HG03442 (cell line): Measurements from ENCODE around the gene SEMA4D.
A peak's percentile ranks its signal among the peaks of the same experiment; 100 is the strongest.

Experiments used
- ATAC-seq: cut with Tn5 transposase; IDR thresholded peaks from one replicate; pipeline ENCODE4 v1.9.1; 2021; ENCODE audit warnings: mild to moderate bottlenecking, moderate library complexity; ENCODE audit not compliant: unreplicated experiment

Gene SEMA4D, protein sequence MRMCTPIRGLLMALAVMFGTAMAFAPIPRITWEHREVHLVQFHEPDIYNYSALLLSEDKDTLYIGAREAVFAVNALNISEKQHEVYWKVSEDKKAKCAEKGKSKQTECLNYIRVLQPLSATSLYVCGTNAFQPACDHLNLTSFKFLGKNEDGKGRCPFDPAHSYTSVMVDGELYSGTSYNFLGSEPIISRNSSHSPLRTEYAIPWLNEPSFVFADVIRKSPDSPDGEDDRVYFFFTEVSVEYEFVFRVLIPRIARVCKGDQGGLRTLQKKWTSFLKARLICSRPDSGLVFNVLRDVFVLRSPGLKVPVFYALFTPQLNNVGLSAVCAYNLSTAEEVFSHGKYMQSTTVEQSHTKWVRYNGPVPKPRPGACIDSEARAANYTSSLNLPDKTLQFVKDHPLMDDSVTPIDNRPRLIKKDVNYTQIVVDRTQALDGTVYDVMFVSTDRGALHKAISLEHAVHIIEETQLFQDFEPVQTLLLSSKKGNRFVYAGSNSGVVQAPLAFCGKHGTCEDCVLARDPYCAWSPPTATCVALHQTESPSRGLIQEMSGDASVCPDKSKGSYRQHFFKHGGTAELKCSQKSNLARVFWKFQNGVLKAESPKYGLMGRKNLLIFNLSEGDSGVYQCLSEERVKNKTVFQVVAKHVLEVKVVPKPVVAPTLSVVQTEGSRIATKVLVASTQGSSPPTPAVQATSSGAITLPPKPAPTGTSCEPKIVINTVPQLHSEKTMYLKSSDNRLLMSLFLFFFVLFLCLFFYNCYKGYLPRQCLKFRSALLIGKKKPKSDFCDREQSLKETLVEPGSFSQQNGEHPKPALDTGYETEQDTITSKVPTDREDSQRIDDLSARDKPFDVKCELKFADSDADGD

DNA sequence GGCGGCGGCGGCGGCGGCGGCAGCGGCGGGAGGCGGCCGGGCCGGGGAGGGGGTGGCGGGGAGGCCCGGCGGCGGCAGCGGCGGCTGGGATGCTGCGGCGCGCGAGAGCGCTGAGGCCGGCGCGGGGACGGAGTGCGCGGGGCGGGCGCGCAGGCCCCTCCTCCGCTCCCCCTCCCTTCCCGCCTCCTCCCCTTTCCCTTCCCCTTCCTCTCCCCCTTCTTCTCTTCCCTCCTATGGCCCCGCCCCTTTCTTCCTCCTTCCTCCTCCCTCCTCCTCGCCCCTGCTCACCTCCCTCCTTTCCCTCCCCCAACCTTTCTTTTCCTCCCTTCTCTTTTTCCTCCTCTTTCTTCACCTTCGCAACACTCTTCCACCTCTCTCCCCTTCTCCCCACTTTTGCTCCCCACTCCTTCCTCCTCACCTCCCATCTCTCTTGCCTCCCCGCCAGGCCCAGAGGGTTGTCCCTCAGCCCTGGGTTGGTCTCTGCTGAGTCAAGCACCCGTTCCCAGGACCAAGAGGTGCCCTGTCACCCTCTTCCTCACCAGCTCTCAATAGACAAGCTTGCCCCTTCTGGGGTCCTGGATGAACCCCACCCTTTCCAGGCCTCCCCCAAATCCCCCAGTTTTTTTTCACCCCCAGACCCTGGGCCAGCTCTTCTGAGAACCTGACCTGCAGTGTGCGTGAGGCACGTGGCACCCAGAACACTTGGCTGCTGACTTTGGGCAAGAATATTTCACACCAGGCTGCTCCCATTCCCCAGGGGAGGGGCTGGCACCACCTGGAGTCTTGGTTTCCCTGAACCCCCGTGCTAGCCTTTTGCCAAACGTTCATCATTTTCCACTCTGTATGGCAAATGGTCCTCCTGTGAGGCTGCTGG lies at the start of gene SEMA4D:
Gene SEMA4D, minus strand, starts transcription at position 136 of the 874 bp plus-strand sequence. CDS start 92,657 bp downstream, outside the sequence.
- peak; percentile 29 for ATAC-seq

DNA sequence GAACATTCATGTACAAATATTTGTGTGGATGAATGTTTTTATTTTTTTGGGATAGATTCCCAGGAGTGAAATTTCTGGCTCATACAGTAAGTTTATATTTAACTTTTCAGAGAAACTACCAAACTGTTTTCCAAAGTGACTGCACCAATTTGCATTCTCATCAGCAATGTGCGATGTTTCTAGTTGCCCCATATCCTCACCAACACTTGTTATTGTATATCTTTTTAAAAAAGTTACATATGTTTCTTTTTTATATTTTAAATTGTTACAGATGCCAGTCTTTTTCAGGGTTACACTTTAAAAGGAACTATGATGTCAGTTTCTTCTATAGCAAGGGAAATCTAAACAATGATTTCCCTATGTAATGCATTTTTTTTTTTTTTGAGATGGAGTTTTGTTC lies 49.1 kb upstream of the SEMA4D start:
- no peak for ATAC-seq

DNA sequence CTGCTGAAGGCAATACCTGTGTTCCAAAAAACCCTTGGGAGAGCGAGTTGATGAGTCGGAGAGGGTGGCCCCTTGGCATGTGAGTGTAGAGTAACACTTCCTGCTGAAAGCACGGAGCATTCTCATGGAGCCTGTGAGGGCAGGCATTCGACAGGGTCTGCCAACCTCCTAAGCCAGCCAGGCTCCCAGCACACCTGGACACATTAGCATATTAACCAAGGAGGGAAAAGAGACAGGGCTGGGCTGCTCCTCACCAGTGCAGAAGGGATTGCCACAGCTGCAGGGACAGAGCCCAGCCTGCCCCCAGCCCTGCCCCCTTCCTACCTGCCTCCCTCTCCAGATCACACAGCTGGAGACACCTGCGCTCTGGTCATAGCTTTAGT lies 46.4 kb upstream of the SEMA4D start:
- no peak for ATAC-seq

DNA sequence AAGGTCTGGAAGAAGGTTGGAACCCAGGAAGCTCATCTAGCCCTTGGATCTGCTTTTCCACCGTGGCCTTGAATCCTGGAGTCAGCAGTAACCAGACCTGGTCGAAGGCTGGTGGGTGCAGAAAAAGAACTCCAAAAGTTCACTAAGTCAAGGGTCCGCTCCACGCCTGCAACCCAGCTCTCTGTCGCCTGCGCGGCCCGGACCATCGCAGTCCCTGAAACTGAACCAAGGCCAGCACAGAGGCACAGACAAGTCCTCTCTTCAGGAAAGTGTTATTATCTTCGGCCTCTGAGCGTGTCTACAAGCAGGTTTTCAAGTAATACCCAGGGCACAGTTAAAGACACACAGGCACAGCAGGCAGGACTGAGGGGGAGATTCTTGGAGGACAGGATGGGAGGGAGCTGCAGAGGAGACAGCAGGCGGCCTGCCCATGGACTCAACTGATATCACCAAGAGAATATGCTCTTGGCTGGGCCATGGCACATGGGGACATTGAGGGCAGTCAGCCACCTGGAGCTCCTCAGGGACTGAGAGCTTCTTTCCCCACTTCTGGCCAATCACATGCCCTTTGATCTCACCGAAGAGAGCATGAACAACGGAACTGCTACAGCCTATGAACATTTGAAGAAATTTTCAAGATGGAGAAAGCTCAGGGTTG lies 45.8 kb upstream of the SEMA4D start:
- ATAC-seq = no peak

DNA sequence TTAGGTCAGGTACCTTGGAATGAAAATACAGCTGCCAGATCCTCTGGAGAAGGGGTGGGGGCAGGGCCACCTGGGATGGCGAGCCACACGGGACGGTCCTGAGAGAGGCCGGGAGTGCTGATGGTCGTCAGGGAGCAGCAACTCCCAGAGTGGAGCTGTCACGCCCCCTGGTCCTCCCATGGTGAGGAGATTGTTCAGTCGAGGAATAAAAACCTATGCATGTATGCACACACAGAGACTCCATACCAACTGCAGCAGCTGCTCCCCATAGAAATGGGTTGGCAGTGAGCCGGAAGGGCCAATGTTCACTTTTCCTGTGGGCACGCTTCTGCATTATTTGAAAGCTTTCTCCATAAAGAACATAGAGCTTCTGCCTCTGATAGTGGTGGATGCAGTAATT lies 45.2 kb upstream of the SEMA4D start:
- ATAC-seq = no peak

DNA sequence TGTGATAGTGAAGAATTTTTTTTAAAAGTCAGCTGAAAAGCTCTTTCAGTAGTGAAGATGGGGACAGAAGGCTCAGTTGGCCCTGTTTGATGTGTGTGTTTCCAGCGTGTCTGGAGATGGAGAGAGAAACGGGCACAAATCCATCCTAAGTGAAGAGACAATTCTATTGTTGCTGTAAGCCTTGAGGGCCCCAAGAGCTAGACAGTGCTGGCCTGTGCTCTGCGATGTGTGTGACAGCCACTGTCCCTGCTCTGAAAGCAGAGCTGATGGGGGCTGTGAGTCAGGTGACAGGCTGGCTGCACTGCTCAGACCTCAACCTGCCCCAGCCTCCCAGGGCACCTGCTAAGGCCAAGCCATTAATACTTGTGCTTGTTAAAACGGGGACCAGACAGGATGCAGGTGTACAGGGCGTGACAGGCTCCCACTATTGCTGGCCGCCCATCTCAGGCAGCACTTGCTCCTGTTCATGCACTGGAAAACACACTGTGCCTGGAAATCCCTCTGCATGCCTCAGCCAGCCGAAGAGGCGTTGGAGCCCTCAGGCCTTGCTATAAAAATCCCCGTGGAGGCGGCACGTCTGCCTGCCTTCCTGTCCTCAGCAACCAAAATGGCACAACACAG lies 44.6 kb upstream of the SEMA4D start:
- no peak for ATAC-seq

DNA sequence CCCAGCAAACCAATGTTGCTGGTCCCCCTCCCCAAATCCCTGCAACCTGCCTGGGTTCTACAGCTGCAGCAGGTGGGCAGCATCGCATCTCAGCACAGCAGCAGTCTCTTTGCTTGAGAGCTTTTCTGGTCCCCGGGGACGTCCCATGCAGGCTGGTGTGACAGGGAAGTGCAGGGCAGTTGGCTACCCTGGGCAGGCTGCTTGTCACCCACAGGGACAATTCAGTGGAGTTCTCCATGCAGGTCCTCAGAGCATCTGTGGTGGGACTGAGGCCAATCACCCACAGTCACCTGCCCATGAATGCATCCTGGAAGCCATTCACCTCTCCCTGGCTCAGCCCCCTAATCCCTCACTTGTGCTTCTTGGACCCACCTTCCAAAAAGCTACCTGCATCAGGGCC lies 43.9 kb upstream of the SEMA4D start:
- ATAC-seq = no peak

DNA sequence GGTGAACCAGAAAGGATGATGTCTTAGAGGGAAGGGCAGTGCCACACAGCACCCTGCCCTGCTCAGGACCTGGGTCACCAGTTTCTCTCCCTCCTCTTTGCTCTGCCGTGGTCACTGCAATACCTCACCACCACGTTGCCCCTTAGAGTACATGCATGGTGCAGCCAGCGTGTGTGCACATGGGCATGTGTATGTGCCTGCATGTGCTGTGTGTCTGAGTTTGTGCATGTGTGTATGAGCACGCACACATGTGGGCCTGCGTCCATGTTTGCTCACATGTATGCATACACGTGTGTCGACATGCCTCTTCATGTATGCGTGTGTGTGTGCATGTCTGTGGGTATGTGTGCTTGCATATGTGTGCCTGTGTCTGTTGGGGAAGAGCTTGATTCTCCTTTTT lies 41.5 kb upstream of the SEMA4D start:
- ATAC-seq = no peak

DNA sequence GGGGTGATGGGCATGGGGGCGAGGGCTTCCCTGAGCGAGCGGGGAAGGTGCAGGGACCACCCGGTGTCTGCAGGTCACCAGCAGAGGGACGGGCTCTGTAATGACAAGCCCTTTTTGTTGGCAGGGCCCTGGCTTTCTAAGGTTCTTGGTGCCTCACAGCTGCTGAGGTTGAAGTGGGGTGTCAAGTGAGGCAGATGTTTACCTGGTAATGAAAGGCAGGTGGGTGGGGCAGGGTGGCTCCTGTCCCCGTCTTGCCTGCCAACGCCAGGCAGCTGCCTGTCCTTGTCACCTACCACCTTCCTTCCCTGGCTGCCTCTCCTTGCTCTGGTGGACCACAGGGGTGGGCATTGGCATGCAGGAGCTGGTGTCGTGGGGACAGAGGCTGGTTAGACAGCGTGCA lies 41.0 kb upstream of the SEMA4D start:
- no peak for ATAC-seq

DNA sequence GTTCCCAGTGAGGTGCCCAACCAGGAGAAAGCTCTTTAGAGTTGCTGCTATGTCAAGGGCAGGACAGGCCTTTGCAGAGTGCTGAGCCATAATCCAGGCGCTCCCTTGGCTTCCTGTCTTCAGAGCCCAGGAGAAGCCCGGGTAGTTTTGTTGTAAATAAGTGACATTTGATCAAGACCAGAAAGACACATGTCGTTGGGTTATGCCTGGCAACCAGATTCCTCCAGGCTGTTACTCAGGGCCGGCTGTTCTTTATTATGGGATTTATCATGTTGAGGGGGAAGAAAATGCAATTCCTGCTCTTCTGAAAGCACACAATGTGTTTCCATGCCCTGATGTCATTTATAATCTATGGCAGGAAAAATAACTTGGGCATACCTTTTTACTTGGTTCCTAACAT lies 39.3 kb upstream of the SEMA4D start:
- ATAC-seq = no peak

DNA sequence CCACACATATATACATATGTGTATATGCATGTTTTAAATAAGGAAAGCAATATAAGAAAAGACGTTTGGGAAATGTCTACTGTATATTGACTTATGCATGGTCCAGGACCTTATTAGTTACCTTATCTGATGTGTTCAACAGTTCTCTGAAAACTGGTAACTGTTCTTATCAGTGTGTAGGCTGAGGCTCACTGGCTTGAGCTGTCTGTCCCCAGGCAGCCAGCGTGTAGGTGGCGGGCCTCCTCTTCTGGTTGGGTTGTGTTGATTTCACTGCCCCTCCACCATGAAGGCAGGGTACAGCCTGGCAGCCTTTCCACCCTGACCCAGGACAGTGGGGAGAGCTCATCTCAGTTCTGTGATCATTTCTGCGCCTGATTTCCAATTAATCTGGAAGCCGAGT lies 38.7 kb upstream of the SEMA4D start:
- peak; percentile 29 for ATAC-seq

DNA sequence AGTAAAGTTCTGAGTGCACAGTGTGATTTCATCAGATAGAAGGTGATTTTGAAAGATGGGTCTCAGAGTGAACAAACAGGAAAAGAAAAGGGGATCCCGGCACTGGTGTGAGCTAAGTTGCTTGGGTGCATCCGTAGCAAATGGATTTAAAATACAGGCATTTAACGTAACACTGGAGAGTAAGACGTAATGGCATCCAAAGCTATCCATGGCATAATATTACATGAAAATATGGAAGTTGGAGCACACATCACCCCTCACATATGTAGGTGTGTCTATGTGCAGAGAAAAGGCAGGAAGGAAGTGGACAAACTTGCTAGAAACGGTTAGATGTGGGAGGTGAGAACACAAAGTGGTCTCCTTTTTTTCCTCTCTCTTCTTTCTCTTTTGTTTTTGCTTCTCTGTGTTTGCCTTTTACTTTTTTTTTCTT lies 38.2 kb upstream of the SEMA4D start:
- ATAC-seq = peak; percentile 61

DNA sequence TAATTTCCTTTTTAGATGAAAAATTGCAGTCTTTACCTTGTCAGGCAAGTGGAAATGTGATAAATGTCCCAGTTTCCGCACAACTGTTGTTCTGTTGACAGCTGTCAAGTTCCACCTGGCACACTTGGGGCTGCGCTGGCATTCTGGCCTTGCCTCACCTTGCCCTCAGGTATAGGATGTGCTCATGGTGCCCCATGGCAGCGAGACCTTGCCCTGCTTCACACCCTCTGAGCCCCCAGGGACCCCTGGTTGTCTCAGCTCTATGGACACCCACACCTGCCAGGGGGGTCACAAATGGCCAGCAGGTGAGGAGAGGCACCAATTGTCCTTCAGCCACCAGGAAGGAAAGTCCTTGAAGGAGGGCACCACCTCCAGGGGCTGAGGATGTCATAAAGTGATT lies 37.5 kb upstream of the SEMA4D start:
- ATAC-seq = no peak

DNA sequence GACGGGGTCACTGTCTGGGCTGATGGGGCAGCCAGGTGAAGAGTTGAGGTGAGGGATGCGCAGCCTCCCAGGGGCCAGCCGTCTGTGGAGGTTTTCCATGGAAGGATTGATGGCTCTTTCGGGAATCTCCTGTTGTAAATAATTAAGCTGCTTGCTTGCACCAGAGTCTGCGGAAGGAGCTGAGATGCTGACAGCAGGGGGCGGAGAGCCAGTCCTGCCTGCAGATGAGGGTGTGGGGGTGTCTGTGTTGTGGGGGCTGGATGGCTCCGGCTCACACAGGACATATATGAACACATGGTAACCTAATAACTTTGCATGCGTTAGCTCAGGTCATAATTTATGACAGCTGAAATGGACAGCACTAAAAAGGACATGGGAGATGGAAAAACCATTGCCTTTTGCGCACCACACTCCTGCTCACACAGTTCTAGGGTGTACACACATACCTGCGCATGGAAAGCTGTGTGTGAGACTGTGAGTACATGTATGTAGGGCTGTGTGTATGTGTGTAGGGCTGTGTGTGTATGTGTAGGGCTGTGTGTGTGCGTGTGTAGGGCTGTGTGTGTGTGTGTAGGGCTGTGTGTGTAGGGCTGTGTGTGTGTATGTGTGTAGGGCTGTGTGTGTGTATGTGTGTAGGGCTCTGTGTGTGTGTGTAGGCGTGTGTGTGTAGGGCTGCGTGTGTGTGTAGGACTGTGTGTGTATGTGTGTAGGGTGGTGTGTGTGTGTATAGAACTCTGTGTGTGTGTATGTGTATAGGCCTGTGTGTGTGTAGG lies 36.8 kb upstream of the SEMA4D start:
- ATAC-seq = no peak

DNA sequence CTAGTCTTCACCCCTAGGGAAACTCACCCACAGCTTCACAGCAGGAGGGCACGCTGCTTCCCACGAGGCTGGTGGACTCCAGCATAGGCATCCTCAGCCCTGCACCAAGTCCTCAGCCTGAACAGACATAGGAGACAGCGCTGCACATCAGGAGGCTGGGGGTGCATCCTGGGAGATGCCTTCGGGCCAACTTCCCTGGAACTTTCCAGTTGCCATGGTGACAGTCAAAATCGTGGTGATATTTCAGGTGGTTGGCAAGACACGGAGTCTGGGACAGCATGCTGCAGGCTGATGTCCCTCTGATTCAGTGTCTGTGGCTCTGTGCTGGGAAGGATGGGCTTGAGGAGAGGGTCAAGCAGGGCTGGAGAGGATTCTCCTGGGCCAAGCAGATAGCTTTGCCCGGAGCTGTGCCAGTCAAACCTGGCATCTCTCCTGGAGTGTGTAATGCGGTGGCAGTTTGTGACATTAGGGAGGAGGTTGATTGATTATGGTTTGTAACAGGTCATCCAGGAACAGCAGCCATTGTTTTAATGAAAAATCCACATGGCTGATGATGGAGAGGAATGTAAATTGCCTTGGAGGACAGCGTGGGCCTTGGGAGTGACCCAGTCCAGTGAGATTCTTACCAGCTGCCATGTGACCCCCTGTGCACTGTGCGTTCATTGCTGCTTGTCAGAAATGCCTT lies 35.6 kb upstream of the SEMA4D start:
- no peak for ATAC-seq

DNA sequence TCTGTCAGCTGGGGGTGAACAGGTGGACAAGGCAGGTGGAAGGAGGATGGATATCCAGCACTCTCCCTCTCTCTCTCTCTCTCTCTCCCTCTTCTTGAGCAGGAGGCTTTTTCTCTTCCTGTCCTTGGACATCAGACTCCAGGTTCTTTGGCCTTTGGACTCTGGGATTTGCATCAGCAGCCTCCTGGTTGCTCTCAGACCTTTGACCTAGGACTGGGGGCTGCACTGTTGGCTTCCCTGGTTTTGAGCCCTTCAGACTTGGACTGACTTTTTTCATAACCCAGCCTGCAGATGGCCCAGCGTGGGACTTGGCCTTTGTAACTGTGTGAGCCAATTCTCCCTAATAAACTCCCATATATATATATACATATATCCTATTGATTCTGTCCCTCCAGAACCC lies 35.0 kb upstream of the SEMA4D start:
- ATAC-seq = no peak

DNA sequence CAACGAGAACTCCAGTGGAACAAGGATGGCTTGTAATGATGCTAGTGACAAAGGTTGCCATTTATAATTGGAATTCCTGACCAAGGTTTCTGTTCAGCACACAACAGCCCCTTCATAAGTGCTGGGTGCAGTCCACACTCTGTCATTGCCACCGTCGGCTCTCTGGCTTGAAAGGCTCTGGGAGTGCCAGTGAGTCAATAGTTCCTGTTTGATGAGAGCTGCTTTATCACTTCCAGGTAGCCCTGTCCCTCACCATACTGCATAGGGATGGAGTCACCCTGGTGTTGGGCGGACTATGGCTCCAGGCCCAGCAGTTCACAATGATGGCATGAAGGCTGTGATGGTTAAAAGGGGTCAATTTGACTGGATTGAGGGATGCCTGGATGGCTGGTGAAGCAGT lies 34.6 kb upstream of the SEMA4D start:
- no peak for ATAC-seq

DNA sequence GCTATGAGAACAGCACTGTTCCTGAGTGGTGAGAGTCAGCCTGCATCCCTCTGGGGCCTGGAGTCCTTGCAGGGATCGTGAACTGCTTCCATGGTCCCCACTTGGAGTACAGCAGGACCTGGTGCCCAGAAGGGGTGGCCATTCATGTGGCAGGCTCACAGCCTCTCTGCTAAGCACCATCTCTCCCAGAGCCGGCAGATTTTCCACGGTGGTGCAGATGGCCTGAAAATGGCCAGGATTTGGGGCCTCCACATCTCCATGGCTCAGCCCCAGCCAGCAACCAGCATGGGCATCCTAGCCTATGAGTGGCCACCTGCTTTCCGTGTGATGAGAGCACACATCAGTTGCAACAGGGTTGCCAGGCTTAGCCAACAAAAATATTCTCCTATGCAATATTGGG lies 33.9 kb upstream of the SEMA4D start:
- ATAC-seq = no peak

DNA sequence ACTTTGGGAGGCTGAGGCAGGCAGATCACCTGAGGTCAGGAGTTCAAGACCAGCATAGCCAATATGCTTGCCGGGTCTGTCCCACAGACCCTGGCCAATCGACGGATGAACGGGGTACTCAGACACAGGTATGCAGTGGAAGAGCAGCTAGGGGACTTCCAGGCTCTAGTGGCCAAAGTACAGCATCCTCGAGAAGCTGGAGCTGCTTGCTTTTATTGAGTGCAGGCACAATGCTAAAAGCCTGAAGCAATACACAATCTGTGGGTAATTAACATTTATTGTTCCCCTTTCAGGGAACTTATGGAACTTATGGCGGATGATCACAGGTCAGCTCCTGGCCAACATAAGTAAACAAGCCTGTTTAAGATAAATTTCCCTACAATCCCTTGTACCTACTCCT lies 32.8 kb upstream of the SEMA4D start:
- ATAC-seq = no peak
